GM18951 (cell line): Measurements from ENCODE around the gene HLA-DMB.

ENCODE experiments used
- POLR2A ChIP-seq: IDR thresholded peaks from 4 replicates; pipeline ENCODE4 v1.6.1; 2011; ENCODE audit warnings: mild to moderate bottlenecking; ENCODE audit not compliant: insufficient read length, insufficient read depth; ENCODE audit errors: extremely low read depth
- in situ Hi-C: fragments of 300-500 bp; cut with MboI; formaldehyde crosslinking; loops from one replicate; pipeline ENCODE4 v1.12.0; 2022; ENCODE audit warnings: low sequenced_read_pairs, mixed read lengths, inconsistent platforms; ENCODE audit not compliant: unreplicated experiment

Gene HLA-DMB

GRCh38 chr6:32936239-32937152 is 4.3 kb downstream of the HLA-DMB start:
- no peak for TF ChIP-seq POLR2A
- in situ Hi-C loops: no loop called here

- in situ Hi-C loops: no loop called here
- peak; percentile 21 for TF ChIP-seq POLR2A
These were observed 5.1 kb downstream of the HLA-DMB start for GRCh38 chr6:32935551-32936238.

GRCh38 chr6:32933661-32934085 is 7.2 kb downstream of the HLA-DMB start:
- in situ Hi-C loops: no loop called here
- no peak for TF ChIP-seq POLR2A

- in situ Hi-C loops: no loop called here
- TF ChIP-seq POLR2A: no peak
These were observed 8.5 kb downstream of the HLA-DMB start for GRCh38 chr6:32932132-32932868.

- no peak for TF ChIP-seq POLR2A
- in situ Hi-C loops: no loop called here
These were observed 9.6 kb downstream of the HLA-DMB start for GRCh38 chr6:32931211-32931610.

GRCh38 chr6:32922083-32922482 is 18.7 kb downstream of the HLA-DMB start:
- no peak for TF ChIP-seq POLR2A
- in situ Hi-C loops: no loop called here

GRCh38 chr6:32920715-32921114 is 20.1 kb downstream of the HLA-DMB start:
- no peak for TF ChIP-seq POLR2A
- in situ Hi-C loops: no loop called here

- no peak for TF ChIP-seq POLR2A
- in situ Hi-C loops: no loop called here
These were observed 27.9 kb downstream of the HLA-DMB start for GRCh38 chr6:32912951-32913350.

- in situ Hi-C loops: no loop called here
These were observed 31.9 kb downstream of the HLA-DMB start for GRCh38 chr6:32908897-32909296.

GRCh38 chr6:32906539-32906938 is 34.3 kb downstream of the HLA-DMB start:
- in situ Hi-C loops: no loop called here
- TF ChIP-seq POLR2A: no peak

More at GRCh38 chr6:32908897-32909296, 31.9 kb downstream of the HLA-DMB start:
- TF ChIP-seq POLR2A: no peak

GRCh38 chr6:32905078-32905477 is 35.8 kb downstream of the HLA-DMB start:
- TF ChIP-seq POLR2A: no peak
- in situ Hi-C loops: no loop called here

GRCh38 chr6:32903952-32904351 is 36.9 kb downstream of the HLA-DMB start:
- TF ChIP-seq POLR2A: no peak
- in situ Hi-C loops: no loop called here

GRCh38 chr6:32895006-32895345 is 45.9 kb downstream of the HLA-DMB start:
- no peak for TF ChIP-seq POLR2A
- in situ Hi-C loops: no loop called here
